Fibroblast of skin of right quadriceps (primary cell): ENCODE data around the gene KRTAP10-7.
"Not testable (repeated sequence)": the region's sequence is repeated elsewhere in the genome, so short reads cannot be mapped to it uniquely, and the experiment has no call there.

Experiments
- DNase-seq: peaks from one replicate; pipeline ENCODE4 v3.0.0-alpha.2; 2013

The KRTAP10-7 gene

DNA sequence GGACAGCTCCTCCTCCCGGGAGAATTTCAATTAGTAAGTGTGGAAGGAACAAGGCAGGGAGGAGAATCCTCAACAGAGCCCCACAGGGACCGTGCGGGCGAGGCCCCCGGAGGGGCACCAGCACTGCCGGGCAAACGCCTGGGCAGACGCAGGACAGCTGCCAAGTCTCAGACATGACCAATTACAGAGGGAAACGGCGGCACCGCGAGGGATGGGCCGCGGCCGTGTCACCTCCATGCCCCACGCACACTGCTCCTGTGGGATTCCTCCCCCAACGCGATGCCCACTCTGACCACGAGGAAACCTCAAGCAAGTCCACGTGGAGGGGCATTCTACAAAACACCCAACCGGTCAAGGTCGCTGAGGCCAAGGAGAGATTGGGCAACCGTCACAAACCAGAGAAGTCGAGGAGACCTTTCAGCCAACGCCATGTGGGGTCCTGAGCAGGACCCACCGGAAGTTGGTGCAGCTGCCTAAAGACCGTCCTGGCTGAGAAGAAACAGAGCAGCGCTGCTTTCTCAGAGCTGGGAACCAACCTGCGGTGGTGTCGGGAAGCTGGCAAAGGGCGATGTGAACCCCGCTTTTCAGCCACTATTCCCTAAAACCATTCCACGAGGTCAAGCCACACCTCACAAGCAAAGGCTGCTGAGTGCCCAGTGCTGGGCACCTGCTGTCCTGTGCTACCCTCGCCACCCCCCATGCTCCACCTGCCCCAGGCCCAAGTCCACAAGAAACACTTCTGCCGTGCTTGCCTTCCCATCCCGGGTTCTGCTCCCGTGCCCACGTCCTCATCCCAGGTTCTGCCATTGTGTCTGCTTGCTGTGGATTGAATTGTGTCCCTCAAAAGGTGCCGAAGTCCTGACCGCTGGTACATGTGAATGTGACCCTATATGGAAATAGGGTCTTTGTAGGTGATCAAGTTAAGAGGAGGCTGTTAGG lies 28.3 kb upstream of the KRTAP10-7 start:
- DNase-seq, result no peak

DNA sequence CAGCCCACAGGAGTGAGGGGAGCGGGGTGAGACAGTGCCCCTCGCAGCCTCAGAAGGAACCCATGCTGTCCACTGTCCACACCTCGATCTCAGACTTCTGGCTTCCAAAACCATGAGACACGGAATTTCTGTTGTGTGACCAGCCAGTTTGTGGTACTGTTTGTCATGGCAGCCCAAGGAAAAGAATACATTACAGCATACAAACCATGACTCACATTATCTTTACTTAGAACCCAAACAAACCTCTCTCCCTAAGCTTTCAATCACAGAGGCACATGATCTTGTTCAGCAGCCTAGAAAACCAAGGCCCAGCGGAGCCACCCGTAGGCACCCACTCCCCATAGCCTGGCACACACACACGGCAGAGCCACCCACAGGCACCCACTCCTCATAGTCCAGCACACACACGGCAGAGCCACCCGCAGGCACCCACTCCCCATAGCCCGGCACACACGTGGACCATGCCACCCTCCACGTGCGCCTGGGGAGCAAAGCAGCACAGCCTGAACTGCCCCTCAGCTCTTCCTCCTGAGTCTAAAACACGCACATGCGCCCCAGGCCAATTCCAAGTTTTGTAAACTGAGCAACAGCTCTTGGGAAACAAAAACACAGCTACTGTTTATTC lies 27.3 kb upstream of the KRTAP10-7 start:
- no peak for DNase-seq

DNA sequence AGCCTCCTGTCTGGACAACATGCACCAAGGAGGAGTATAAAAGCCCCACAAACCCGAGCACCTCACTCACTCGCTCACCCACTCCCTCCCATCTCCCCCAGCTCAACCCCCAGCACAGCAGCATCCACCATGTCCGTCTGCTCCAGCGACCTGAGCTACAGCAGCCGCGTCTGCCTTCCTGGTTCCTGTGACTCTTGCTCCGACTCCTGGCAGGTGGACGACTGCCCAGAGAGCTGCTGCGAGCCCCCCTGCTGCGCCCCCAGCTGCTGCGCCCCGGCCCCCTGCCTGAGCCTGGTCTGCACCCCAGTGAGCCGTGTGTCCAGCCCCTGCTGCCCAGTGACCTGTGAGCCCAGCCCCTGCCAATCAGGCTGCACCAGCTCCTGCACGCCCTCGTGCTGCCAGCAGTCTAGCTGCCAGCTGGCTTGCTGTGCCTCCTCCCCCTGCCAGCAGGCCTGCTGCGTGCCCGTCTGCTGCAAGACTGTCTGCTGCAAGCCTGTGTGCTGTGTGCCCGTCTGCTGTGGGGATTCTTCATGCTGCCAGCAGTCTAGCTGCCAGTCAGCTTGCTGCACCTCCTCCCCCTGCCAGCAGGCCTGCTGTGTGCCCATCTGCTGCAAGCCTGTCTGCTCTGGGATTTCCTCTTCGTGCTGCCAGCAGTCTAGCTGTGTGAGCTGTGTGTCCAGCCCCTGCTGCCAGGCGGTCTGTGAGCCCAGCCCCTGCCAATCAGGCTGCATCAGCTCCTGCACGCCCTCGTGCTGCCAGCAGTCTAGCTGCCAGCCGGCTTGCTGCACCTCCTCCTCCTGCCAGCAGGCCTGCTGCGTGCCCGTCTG lies 26.6 kb upstream of the KRTAP10-7 start, which contains the start of gene KRTAP10-4:
KRTAP10-4 (plus strand) TSS at position 100 of the 827 bp plus-strand sequence; CDS start at position 130, 30 bp downstream.
- DNase-seq, result not testable (repeated sequence)

DNA sequence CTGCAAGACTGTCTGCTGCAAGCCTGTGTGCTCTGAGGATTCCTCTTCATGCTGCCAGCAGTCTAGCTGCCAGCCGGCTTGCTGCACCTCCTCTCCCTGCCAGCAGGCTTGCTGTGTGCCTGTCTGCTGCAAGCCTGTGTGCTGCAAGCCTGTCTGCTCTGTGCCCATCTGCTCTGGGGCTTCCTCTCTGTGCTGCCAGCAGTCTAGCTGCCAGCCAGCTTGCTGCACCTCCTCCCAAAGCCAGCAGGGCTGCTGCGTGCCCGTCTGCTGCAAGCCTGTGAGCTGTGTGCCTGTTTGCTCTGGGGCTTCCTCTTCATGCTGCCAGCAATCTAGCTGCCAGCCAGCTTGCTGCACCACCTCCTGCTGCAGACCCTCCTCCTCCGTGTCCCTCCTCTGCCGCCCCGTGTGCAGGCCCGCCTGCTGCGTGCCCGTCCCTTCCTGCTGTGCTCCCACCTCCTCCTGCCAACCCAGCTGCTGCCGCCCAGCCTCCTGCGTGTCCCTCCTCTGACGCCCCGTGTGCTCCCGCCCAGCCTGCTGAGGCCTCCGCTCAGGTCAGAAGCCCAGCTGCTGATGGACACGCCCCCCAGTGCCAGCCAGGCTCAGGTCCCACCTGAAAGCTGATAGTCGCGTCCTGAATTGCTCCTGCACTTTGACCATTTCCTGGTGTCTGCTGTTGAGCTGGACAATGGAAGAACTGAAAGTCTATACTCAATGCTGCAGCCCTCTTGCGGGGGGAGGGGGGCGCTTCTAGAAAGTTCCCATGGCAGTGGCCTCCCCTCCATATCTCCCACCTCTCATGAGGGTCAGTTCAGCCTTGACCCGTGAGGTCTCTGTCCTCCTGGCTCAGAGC lies 25.7 kb upstream of the KRTAP10-7 start:
- DNase-seq, result no peak

DNA sequence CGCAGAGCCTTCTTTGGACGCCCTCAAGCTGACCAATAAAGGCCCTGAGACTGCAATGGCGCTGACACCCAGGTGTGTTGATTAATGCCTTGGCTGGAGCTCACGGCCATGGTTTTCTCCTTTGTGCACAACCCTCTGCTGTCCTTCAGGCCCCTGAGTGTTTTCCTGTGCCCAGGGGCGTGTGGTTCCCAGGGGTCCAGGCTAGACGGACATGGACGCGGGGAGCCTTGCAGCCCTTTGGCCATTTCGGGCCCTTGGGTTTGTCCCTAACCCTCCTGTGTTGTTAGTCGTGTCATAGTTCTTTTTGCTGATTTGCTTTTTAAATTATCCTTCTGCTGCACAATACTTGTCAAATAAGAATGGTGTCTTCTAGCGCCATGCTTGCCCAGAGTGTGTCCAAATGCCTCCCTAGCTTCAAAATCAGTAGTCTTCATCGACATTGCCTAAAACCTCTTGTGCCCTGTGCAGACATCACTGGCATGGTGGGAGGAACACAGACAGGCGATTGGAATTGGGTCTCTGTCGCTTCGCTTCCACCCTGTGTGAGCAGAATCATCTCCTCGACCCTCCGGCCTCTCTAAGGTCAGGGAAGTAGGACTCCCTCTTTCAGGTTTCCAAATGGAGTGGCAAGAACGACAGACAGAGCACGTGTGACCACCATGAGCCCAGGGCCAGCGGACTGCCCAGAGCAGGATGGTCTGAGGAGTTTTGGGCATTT lies 24.9 kb upstream of the KRTAP10-7 start:
- no peak for DNase-seq

DNA sequence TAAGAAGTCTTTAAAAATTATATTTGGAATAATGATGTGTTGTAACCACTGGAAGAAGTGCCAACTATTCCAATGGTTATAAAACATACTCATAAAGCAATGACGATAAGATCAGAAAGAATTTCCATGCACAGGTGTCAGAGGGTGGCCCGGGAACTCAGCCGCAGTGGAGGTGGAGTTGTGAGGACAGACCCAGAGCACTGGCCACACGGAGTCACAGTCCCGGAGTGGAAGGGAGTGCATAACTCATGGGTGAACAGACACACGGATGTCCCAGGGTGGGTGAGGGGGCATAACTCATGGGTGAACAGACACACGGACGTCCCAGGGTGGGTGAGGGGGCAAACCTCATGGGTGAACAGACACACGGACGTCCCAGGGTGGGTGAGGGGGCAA lies 24.4 kb upstream of the KRTAP10-7 start:
- DNase-seq, result no peak

DNA sequence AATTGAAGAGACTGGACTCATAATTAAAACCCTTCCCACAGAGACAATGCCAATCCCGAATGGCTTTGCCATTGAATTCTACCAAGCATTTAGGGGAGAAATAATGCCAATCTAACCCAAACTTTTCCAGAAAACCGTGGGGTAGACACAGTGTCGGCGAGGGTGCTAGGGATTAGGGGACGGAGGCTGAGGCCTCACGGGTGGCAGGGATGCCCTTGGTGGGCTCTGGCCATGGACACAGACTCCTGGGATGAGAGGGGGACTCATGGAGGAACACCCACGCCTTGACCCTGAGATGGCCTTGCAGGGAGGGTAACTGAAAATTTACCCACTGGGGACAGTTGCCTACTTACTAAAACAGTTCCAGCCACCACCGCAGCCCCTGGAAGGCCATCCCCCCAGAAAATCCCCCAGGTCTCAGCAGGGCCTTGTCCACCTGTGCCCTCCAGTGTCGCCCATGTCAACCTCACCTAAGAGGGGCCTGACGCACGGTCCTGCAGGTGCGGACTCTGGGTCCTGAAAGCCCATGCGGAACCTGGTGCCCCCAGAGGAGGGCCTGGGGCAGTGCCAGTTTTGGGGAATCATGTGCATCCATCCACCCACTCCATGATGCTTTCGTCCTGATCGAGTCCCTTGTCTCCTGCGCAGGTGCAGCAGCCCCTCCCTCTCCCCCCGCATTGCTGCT lies 21.9 kb upstream of the KRTAP10-7 start:
- DNase-seq, result no peak

DNA sequence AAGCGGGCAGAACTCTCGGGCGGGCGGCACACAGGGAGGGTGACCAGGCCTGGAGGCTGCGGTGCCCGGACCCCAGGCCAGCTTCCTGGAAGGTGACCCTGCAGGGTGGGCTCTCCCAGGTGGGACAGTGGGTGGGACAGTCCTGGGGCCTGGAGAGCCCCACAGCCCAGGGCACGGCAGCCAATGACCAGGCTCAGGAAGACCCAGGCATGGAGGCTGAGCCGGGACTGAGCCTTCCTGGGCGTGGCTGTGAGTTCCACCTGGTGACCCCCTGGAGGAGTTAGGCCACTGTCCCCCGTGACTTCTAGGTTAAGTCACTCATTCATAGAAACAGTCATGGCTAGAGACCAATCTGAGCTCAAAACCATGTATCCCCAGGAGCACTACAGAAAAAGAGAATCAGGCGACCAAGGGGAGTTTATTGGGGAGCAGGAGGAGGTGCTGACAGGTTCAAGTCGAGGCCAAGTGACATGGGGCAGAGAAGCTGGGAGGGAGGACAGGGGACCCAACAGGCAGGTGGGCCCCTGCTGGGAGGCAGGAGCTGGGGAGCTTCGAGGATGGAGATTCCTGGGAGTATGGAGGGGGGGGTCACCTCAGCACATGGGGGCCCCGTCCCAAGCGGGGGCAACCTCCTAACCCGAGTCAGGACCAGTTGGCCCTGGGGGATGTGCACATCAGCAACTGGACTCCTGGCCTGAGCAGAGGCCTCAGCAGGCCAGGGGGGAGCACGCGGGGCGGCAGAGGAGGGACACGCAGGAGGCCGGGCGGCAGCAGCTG lies 21.2 kb upstream of the KRTAP10-7 start:
- no peak for DNase-seq

DNA sequence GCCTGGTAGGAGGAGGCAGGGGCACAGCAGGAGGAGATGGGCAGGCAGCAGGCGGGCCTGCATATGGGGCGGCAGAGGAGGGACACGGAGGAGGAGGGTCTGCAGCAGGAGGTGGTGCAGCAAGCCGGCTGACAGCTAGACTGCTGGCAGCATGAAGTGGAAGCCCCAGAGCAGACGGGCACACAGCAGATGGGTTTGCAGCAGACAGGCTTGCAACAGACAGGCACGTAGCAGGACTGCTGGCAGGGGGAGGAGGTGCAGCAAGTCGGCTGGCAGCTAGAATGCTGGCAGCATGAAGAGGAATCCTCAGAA lies 20.6 kb upstream of the KRTAP10-7 start:
- DNase-seq, result no peak

DNA sequence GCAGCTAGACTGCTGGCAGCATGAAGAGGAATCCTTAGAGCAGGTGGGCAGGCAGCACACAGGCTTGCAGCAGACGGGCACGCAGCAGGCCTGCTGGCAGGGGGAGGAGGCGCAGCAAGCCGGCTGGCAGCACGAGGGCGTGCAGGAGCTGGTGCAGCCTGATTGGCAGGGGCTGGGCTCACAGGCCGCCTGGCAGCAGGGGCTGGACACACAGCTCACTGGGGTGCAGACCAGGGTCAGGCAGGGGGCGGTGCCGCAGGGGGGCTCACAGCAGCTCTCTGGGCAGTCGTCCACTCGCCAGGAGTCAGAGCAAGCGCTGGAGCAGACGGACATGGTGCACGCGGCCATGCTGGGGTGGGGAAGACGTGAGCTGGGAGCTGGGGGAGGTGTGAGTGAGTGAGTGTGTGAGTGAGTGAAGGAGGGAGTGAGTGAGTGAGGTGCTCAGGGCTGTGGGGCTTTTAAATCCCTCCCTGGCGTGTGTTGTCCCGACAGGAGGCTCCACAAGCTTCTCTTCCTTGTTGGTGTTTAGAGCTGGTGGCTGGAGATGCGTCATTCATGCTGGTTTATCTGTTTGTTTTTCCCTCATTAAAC lies 20.1 kb upstream of the KRTAP10-7 start, which contains the start of gene KRTAP10-5:
KRTAP10-5 (minus strand) TSS at position 374 of the 591 bp plus-strand sequence; CDS start at position 348, 26 bp downstream.
- not testable (repeated sequence) for DNase-seq

DNA sequence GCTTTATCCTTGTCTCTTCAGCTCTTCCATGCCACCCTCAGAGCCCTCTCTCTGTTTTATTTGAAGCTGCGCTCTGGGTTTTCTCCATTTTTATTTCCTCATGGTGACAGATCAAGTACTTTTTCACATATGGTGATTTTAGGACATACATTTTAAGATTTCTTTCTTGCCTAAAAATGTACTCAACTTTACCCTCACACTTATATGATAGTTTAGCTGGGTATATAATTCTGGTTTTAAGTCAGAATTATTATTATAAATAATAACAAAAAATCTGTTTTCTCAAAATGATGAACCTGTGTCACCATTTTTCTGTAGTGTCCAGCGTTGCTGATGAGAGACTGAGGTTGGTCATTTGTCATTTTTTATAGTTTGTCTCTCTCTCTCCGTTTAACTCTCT lies 19.2 kb upstream of the KRTAP10-7 start:
- no peak for DNase-seq

DNA sequence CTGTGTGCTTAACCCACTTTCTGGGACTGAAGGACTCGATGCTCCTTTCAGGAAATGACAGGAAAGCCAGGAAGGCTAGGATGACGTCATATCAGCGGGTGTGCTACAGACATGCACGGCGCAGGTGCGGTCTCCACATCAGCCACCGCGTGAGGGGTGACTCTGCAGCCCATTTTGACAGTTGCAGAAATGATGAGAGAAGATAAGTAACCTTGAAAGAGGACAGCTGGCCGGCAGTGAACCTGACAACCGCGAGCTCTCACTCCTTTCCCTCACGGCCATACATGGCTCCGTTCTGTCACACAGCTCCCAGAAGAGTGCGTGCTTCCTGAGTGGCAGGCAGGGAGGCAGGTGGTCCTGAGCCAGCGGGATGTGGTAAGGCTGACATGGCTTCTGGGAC lies 18.3 kb upstream of the KRTAP10-7 start:
- no peak for DNase-seq

DNA sequence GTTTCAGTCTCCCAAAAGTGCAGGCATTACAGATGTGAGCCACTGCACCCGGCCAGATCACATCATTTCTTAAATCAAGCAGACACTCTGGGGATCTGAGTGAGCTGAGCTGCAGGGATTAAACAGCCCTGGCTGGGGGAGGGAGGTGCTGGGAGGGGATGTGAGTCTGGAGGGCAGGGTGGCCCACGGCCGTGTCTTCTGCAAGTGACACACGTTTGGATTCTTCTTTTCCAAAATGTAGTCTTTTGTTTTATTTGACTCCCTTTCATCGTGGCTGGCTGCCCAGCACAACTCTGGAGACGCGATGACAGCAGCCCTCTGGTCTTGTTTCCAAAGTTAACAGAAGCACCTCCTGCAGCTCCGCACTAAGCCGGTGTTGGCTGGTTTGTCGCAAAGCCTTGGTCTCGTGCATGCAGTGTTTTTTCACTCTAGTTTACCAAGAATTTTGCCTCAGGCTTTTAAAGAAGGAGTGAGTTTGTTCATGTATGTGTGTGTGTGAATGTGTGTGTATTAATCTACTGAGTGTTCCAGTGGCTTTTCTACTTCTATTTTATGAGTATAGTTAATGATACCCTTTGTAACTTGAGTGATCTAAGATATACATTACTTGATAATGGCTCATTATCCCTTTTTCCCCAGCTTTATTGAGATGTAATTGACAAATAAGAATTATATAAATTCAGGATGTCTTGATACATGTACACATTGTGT lies 17.2 kb upstream of the KRTAP10-7 start:
- no peak for DNase-seq

DNA sequence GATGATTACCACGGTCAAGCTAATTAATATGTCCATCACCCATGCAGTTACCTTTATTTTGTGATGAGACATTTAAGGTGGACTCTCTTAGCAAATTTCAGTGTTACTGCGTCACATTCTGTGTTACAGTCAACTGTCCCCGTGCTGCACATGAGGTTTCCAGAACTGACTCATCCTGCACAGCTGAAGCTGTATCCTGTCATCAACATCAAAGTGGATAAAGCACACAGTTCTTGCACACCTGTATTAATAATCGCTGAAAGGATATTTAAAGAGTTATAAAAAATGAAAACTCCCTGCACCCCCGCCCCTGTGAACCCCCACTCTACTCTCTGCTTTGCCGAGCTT lies 16.6 kb upstream of the KRTAP10-7 start:
- no peak for DNase-seq

DNA sequence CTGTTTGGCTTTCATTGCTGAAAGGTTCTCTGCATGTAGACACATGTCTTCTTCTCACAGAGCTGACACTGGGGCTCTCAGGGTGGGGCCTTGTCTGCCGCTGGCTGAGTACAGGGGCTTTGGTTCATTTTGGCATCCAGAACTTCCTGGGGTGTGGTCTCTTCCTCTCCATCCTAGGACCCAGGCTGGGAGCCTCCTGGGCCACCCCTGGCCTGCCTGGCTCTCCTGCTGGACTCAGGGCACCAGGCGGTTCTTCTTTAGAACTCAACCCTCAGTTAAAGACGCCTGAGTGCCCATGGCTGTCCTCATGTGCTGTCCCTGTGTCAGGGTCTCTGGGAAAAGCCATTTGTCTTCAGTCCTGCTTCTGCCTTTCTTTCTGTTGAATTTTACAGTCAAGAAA lies 14.5 kb upstream of the KRTAP10-7 start:
- no peak for DNase-seq

DNA sequence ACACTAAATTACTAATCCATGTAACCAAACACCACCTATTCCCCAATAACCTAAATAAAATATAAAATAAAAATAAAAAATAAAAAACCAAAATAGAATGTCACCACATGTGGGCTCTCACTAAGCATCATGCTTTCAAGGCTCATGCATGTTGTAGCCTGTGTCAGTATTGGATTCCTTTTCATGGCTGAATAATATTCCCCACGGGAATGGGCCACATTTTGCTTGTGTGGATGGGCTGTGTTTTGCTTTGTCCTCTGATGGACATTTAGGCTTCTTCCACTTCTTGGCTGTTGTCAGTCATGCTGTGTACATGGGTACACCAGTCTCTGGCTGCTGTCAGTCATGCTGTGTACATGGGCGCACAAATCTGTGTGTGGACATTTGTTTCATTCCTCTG lies 11.3 kb upstream of the KRTAP10-7 start:
- DNase-seq, result no peak

DNA sequence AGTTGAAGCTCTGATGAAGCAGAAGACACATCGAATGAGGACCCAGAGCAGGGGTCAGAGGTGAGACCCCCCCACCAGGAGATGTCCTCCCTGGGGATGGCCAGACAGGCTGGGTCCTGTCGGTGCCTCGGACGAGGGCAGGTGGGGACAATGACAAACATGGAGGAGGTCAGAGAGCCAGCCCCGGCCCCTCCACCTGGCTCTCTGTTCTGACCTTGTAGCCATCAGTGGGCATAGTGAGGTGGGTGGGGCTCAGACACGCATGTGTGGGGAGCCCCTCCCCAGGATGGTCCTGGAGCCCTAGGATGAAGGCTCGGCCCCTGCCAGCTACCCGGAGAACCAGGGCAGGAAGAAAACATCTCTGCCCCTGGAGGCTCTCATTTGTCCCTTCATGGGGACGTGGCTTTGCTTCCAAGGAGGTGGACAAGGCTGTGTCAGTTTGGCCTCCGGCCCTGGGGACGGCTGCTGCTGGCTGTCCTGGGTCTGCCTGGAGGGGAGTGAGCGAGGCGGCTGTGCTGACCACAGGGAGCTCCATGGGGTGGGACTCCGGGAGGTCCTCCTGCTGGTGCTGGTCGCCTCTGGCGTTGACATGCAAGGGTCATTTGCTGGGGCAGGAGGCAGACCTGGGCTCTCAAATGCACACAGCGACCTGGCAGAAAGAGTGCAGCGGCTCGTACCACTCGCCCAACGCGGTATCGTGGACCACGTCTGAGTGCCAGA lies 10.7 kb upstream of the KRTAP10-7 start:
- DNase-seq, result no peak

DNA sequence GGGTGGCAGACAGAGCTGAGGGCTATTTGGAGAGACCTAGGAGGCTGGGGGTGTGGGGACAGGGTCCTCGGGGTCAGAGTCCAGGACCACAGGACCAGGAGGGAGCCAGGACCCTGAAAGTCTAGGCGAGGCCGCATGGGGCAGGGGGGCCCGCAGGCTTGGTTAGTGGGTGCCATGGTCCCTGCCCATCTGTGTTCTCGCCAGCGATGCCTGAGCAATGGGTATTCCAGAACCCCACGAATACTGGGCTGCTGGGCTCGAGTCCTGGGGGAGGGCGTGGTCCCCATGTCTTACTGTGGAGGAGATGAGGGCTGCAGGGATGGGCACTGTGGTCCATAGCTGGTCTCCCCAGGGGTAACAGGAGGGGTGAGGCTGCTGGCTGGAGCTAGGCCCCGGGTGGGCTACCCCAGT lies 10.1 kb upstream of the KRTAP10-7 start:
- DNase-seq, result no peak
